Aorta (tissue), 5 donors: Measurements from ENCODE around the gene MYOZ3. TPM values are rescaled to one million over a fixed set of nuclear protein-coding genes. Genes with fewer than 3 reads are reported as not detected.
A peak's percentile ranks its signal among the peaks of the same experiment; 100 is the strongest.

Experiments
- ATAC-seq: fragments of 200-7000 bp; cut with Tn5 transposase; one replicate; pipeline ENCODE4 v1.9.1; 2022; ENCODE audit warnings: moderate library complexity; ENCODE audit not compliant: low FRiP score
- DNase-seq, 2 donors: peaks; one replicate each; pipeline ENCODE4 v3.0.0-alpha.2; 2020
- H3K27ac ChIP-seq, 2 donors: one replicate each; pipeline ENCODE4 v1.5.1; 2013; ENCODE audit warnings: low read length in 2 of 2, mild to moderate bottlenecking in 2 of 2, moderate library complexity in 2 of 2, control low read depth in 1 of 2, inconsistent platforms in 1 of 2, low read depth in 1 of 2
- H3K27me3 ChIP-seq, 2 donors: one replicate each; pipeline ENCODE4 v1.6.1; 2013; ENCODE audit warnings: control low read depth in 1 of 2, low read length in 1 of 2, mild to moderate bottlenecking in 1 of 2, moderate library complexity in 1 of 2; ENCODE audit not compliant: insufficient read depth in 2 of 2, control insufficient read depth in 1 of 2
- H3K36me3 ChIP-seq, 2 donors: one replicate each; pipeline ENCODE4 v1.6.1; 2013; ENCODE audit warnings: control low read depth in 1 of 2, low read length in 1 of 2, mild to moderate bottlenecking in 1 of 2; ENCODE audit not compliant: insufficient read depth in 2 of 2, control insufficient read depth in 1 of 2
- H3K4me1 ChIP-seq, 2 donors: one replicate each; pipeline ENCODE4 v1.6.1; 2013; ENCODE audit warnings: low read length in 2 of 2, control low read depth in 1 of 2, mild to moderate bottlenecking in 1 of 2, moderate library complexity in 1 of 2; ENCODE audit not compliant: insufficient read depth in 2 of 2, control insufficient read depth in 1 of 2
- H3K4me3 ChIP-seq, 2 donors: one replicate each; pipeline ENCODE4 v1.5.1; 2013; ENCODE audit warnings: low read length in 2 of 2, control low read depth in 1 of 2, mild to moderate bottlenecking in 1 of 2
- H3K9me3 ChIP-seq: one replicate; pipeline ENCODE4 v1.6.1; 2013; ENCODE audit warnings: mild to moderate bottlenecking, low read length; ENCODE audit not compliant: control insufficient read depth
- WGBS, 2 donors: extraction: QIAGEN DNeasy Blood & Tissue Kit; methylation state at CpG; one replicate each; pipeline ENCODE4 v1.1.7; 2013; 5-methylcytosine and 5-hydroxymethylcytosine counted together
- intact Hi-C, 2 donors: fragments of 100-400 bp; cut with DNase I; formaldehyde crosslinking; loops; one replicate each; pipeline versions ENCODE4 v1.14.2 to v1.15.0; 2022
- long read RNA-seq, 2 donors: library from polyadenylated mRNA; unstranded; transcript quantifications; one replicate each; pipeline ENCODE4 v2.0.0, GENCODE V29; 2020 to 2021
- polyA plus RNA-seq, 2 donors: library from polyadenylated mRNA; stranded (reverse); fragments of 200-250 nt; gene quantifications; one replicate each; pipeline ENCODE4 v1.2.3, GENCODE V29; 2013
- total RNA-seq, 2 donors: library from RNA; stranded (reverse); fragmentation: NEBNext Ultra II Directional; extraction: Animal tissue kit (Norgen Biotek cat#: 25700); gene quantifications; one replicate each; pipeline ENCODE4 v1.2.1, GENCODE V29; 2021
- donor health status: healthy with polysubstance abuse.
- donor health status: Bipolar disorder and iron deficiency.
- donor health status: DM: no; HTN: no; CAD: no.
- donor health status: DM: no; HTN: no; CAD: no.
- donor health status: DM: yes; HTN: yes; CAD: no.

MYOZ3 gene, protein sequence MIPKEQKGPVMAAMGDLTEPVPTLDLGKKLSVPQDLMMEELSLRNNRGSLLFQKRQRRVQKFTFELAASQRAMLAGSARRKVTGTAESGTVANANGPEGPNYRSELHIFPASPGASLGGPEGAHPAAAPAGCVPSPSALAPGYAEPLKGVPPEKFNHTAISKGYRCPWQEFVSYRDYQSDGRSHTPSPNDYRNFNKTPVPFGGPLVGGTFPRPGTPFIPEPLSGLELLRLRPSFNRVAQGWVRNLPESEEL
- total RNA-seq, result 10 to 100 TPM in 1 of 2 donors, 1 to 10 TPM in 1; 2.5 to 14.1 TPM
- polyA plus RNA-seq, result 1 to 10 TPM; 2.0 to 2.8 TPM
- long read RNA-seq, donor 1, partial matches to known transcripts, result 1 of 4 reads
- long read RNA-seq, donor 1, other reads (novel, unspliced or antisense), result 3 of 4 reads
- long read RNA-seq, donor 2, partial matches to known transcripts, result 1 of 7 reads
- long read RNA-seq, donor 2, other reads (novel, unspliced or antisense), result 6 of 7 reads

GRCh38 chr5:150661086-150661485 lies at the start of gene MYOZ3:
Gene MYOZ3, plus strand, starts transcription at chr5:150661251. Its CDS starts 1,691 bp downstream, at chr5:150662942.
- H3K27ac ChIP-seq, result peak within 1 kb of the TSS; percentile 23 to 31
- WGBS, 2 donors, result 15 to 39% methylated on average over 7 of the region's 7 CpGs
- no peaks in the 10 kb centered on the region for H3K4me1 ChIP-seq
- H3K36me3 ChIP-seq, result no peaks in the 10 kb centered on the region
- H3K27me3 ChIP-seq, result no peaks in the 10 kb centered on the region
- ATAC-seq (no peak), DNase-seq (peak; percentile 42 to 44)
- no peaks in the 10 kb centered on the region for H3K9me3 ChIP-seq
- intact Hi-C loops, result no loop called here
- H3K4me3 ChIP-seq, result no peak within 1 kb of the TSS

GRCh38 chr5:150612405-150612804 lies 48.6 kb upstream of the MYOZ3 start:
- H3K36me3 ChIP-seq, result no peaks in the 10 kb centered on the region
- no peaks in the 10 kb centered on the region for H3K9me3 ChIP-seq
- H3K4me1 ChIP-seq, result peaks cover 0 to 11% of the 10 kb centered on the region in 2 donors
- intact Hi-C loops, result no loop called here
- no peak overlapping the region for H3K4me3 ChIP-seq
- no peaks in the 10 kb centered on the region for H3K27me3 ChIP-seq
- DNase-seq (no peak), ATAC-seq (no peak)
- 10 to 15% methylated on average over 4 of the region's 4 CpGs for WGBS, 2 donors
- H3K27ac ChIP-seq, result peak overlapping the region; percentile 31 to 86

- no peak overlapping the region for H3K4me3 ChIP-seq
- DNase-seq (peak in 1 of 2 donors; percentile 70), ATAC-seq (no peak)
- intact Hi-C loops, result no loop called here
- no peaks in the 10 kb centered on the region for H3K9me3 ChIP-seq
- 29 to 31% methylated on average over 4 of the region's 4 CpGs for WGBS, 2 donors
- peaks cover 2 to 11% of the 10 kb centered on the region in 2 donors for H3K4me1 ChIP-seq
- H3K36me3 ChIP-seq, result no peaks in the 10 kb centered on the region
- no peaks in the 10 kb centered on the region for H3K27me3 ChIP-seq
- H3K27ac ChIP-seq, result peak overlapping the region; percentile 72 to 86
These were observed 48.0 kb upstream of the MYOZ3 start for GRCh38 chr5:150612905-150613670.

DNA sequence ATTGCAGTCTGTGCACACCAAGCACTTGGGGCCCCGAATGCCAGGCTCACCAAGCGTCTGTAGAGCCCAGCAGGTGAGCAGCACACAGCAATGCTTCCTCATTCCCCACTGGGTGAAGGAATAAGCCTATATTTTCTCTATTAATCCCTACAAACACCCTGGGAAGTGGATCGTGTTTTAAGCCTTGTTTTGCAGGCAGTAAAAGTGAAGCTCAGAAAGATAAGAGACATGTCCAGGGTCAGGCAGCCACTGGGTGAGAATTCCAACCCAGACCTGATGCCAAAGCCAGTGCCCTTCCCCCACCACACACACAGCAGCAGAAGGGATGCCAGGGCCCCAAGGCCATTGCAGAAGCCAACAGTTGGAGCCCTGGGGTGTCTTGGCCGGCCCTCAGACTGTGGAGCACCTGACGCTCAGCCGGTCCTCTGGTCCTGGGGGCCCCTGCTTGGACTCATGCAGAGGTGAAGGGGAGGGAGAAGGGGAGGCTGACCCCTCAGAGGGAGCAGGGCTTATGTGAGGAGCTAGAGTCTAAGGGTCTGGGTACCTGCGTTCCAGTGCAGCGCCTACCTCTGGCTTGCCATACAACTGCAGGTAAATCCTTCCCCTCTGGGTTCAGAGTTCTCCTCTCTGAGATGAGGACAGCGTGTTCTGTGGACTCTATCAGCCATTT lies 46.9 kb upstream of the MYOZ3 start:
- Histone ChIP-seq H3K27me3 (no peaks in the 10 kb centered on the region), H3K27ac (peak overlapping the region; percentile 72 to 86), H3K9me3 (no peaks in the 10 kb centered on the region), H3K4me3 (no peak overlapping the region), H3K36me3 (no peaks in the 10 kb centered on the region), H3K4me1 (peaks cover 2 to 11% of the 10 kb centered on the region in 2 donors)
- WGBS, 2 donors, result 37 to 38% methylated on average over 9 of the region's 9 CpGs
- intact Hi-C loops, result no loop called here
- DNase-seq (no peak), ATAC-seq (no peak)

DNA sequence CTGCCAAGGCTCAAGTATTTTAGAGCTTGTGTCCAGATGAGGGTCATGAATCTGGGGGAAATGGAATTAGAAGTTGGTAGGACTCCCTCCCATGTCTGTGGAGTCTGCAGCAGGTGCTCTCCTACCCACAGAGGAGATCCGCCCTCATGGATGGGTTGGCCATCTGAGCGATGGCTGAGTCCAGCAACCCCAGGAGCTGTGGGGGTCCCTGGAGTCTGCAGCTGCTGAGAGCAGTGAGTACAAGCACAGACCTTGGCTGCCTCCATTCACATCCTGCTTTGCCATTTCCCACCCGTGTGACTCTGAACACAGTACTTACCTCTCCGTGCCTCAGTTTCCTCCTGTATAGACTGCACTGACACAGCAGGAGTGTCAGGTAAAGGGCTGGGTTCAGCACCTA lies 46.4 kb upstream of the MYOZ3 start:
- H3K9me3 ChIP-seq, result no peaks in the 10 kb centered on the region
- ATAC-seq (no peak), DNase-seq (no peak)
- H3K4me1 ChIP-seq, result peaks cover 5 to 11% of the 10 kb centered on the region in 2 donors
- no peaks in the 10 kb centered on the region for H3K36me3 ChIP-seq
- no peaks in the 10 kb centered on the region for H3K27me3 ChIP-seq
- H3K4me3 ChIP-seq, result no peak overlapping the region
- peak overlapping the region; percentile 4 to 74 for H3K27ac ChIP-seq
- intact Hi-C loops, result no loop called here
- WGBS, 2 donors, result 53 to 56% methylated on average over 4 of the region's 4 CpGs

DNA sequence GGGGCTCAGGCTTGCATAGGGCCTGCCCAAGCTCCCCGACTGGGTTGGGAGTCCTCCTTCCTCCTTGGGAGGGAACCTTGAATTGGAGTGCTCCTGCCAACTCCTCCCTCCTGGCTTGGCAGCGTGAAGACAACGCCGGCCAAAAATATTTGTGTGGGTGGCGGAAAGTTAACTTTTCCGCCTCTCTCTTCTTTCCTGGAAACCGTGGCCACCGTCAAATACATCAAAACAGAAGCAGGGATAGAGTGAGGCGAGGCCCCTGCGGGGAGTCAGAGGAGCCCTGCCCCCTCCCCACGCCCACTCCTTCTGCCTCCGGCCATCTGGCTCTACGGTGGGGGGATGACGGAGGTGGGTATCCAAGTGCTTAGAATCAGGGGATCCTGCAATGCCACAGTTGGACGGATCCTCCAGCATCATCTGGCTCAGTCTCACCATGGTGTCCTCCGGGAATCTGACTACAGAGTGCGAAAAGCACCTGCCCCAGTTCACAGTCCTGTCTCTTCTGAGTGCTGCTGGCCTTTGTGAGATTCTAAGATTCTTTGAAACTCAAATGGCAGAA lies 45.8 kb upstream of the MYOZ3 start:
- H3K9me3 ChIP-seq, result no peaks in the 10 kb centered on the region
- no peak overlapping the region for H3K4me3 ChIP-seq
- peak; percentile 84 to 85 for DNase-seq
- no peaks in the 10 kb centered on the region for H3K36me3 ChIP-seq
- peaks cover 5 to 11% of the 10 kb centered on the region in 2 donors for H3K4me1 ChIP-seq
- ATAC-seq, result peak; percentile 59
- WGBS, 2 donors, result 1 to 3% methylated on average over 17 of the region's 17 CpGs
- intact Hi-C loops, result no loop called here
- H3K27me3 ChIP-seq, result no peaks in the 10 kb centered on the region
- peak overlapping the region; percentile 14 to 85 for H3K27ac ChIP-seq

DNA sequence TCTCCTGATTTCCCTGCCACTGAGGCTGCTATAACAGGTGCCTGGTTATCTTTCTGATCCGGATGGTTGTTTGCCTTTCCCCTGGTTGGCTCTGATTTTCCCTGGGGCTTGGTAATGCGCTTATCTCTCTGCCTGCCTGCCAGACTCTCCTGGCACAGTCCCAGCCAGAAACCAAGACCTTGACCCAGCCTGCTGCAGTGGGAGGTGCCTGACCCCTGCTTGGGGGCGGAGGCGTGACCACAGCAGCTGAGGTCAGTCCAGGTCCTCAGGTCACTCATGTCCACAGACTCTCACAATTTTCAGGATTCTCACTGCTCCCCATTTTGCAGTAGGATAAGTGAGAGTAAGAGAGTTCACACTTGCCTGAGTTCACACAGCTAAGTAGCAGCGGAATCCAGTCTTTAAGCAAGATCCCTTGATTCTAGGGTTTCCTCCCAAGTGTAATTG lies 45.0 kb upstream of the MYOZ3 start:
- WGBS, 2 donors, result 19 to 21% methylated on average over 5 of the region's 5 CpGs
- no peak overlapping the region for H3K4me3 ChIP-seq
- H3K36me3 ChIP-seq, result no peaks in the 10 kb centered on the region
- ATAC-seq (no peak), DNase-seq (peak in 1 of 2 donors; percentile 79)
- H3K27ac ChIP-seq, result peak overlapping the region; percentile 14 to 85
- H3K4me1 ChIP-seq, result peaks cover 5 to 11% of the 10 kb centered on the region in 2 donors
- intact Hi-C loops, result no loop called here
- no peaks in the 10 kb centered on the region for H3K9me3 ChIP-seq
- H3K27me3 ChIP-seq, result no peaks in the 10 kb centered on the region

GRCh38 chr5:150616506-150616905 lies 44.5 kb upstream of the MYOZ3 start:
- no peak for ATAC-seq
- H3K27ac ChIP-seq, result peak overlapping the region; percentile 11 to 85
- peaks cover 5 to 11% of the 10 kb centered on the region in 2 donors for H3K4me1 ChIP-seq
- no peak for DNase-seq
- intact Hi-C loops, result no loop called here
- no peak overlapping the region for H3K4me3 ChIP-seq
- H3K27me3 ChIP-seq, result no peaks in the 10 kb centered on the region
- H3K9me3 ChIP-seq, result no peaks in the 10 kb centered on the region
- 99 to 100% methylated on average over 1 of the region's 1 CpG for WGBS, 2 donors
- no peaks in the 10 kb centered on the region for H3K36me3 ChIP-seq
